ENCODE data around the gene PREPL. TPM values are rescaled to one million over a fixed set of nuclear protein-coding genes. Genes with fewer than 3 reads are reported as not detected.

PREPL gene
- total and polyA plus RNA-seq, 7 donors = 18.4 to 66.2 (median 46.0) TPM

GRCh38 chr2:44324971-44325426 lies 36.3 kb downstream of the PREPL start:
- DNase-seq = no peak
- Histone ChIP-seq H3K36me3 (ENCODE audit: insufficient read depth in 1 of 2, low read depth in 1 of 2) (peaks cover 11 to 91% of the 10 kb centered on the region in 2 donors), H3K4me1 (peaks cover 15% of the 10 kb centered on the region), H3K27me3 (ENCODE audit: insufficient read depth in 3 of 3, low read length in 2 of 3) (no peaks in the 10 kb centered on the region), H3K27ac (no peak overlapping the region), H3K4me3 (no peak overlapping the region), H3K9me3 (no peaks in the 10 kb centered on the region)
- 31 to 61% (median 43%) methylated on average over 1 of the region's 1 CpG for WGBS, 3 donors
- ATAC-seq = peak in 3 of 4 donors; percentile 36 to 40 (median 40)
- intact Hi-C loops (cut with DNase I) = no loop called here
- TF ChIP-seq, protein P1, sequence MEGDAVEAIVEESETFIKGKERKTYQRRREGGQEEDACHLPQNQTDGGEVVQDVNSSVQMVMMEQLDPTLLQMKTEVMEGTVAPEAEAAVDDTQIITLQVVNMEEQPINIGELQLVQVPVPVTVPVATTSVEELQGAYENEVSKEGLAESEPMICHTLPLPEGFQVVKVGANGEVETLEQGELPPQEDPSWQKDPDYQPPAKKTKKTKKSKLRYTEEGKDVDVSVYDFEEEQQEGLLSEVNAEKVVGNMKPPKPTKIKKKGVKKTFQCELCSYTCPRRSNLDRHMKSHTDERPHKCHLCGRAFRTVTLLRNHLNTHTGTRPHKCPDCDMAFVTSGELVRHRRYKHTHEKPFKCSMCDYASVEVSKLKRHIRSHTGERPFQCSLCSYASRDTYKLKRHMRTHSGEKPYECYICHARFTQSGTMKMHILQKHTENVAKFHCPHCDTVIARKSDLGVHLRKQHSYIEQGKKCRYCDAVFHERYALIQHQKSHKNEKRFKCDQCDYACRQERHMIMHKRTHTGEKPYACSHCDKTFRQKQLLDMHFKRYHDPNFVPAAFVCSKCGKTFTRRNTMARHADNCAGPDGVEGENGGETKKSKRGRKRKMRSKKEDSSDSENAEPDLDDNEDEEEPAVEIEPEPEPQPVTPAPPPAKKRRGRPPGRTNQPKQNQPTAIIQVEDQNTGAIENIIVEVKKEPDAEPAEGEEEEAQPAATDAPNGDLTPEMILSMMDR (IDR thresholded peaks at IDR 0.05) = no peak

GRCh38 chr2:44321360-44321759 lies 39.9 kb downstream of the PREPL start:
- H3K27me3 ChIP-seq (ENCODE audit: insufficient read depth in 3 of 3, low read length in 2 of 3) = no peaks in the 10 kb centered on the region
- H3K4me1 ChIP-seq = peaks cover 11% of the 10 kb centered on the region
- TF ChIP-seq, protein P1 (IDR thresholded peaks at IDR 0.05) = no peak
- no peak for DNase-seq
- no peak for ATAC-seq
- no peak overlapping the region for H3K4me3 ChIP-seq
- no peak overlapping the region for H3K27ac ChIP-seq
- no peaks in the 10 kb centered on the region for H3K9me3 ChIP-seq
- WGBS, 3 donors = 88 to 94% (median 91%) methylated on average over 5 of the region's 5 CpGs
- intact Hi-C loops (cut with DNase I) = no loop called here
- peaks cover 7 to 90% of the 10 kb centered on the region in 2 donors for H3K36me3 ChIP-seq (ENCODE audit: insufficient read depth in 1 of 2, low read depth in 1 of 2)

DNA sequence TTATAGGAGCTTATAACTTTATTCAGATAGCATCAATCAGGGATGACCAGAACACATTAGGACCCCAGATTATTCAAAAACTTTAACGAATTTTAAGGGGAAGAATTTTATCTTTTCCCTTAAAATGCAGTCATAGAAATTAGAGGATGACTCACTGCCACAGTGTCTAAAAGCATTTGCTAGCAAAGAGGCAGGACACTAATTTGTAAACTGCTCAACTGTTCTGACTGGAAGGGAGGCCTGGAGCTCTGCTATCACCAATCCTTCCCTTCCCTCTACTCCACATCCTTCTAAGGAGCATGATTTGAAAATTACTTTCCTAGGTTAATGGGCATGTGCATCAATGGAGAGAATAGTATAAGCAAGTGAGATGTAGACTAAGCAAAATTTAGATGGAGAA lies 40.5 kb downstream of the PREPL start:
- Histone ChIP-seq H3K36me3 (ENCODE audit: insufficient read depth in 1 of 2, low read depth in 1 of 2) (peaks cover 7 to 93% of the 10 kb centered on the region in 2 donors), H3K4me3 (no peak overlapping the region), H3K9me3 (no peaks in the 10 kb centered on the region), H3K4me1 (peaks cover 8% of the 10 kb centered on the region), H3K27me3 (ENCODE audit: insufficient read depth in 3 of 3, low read length in 2 of 3) (no peaks in the 10 kb centered on the region), H3K27ac (no peak overlapping the region)
- intact Hi-C loops (cut with DNase I) = no loop called here
- TF ChIP-seq, protein P1 (IDR thresholded peaks at IDR 0.05) = no peak
- no peak for DNase-seq
- no peak for ATAC-seq
- WGBS, 3 donors = 88 to 97% (median 88%) methylated on average over 1 of the region's 1 CpG

- TF ChIP-seq, protein P1 (IDR thresholded peaks at IDR 0.05) = no peak
- H3K27me3 ChIP-seq (ENCODE audit: insufficient read depth in 3 of 3, low read length in 2 of 3) = no peaks in the 10 kb centered on the region
These were observed 45.3 kb downstream of the PREPL start for GRCh38 chr2:44315945-44316344.

DNA sequence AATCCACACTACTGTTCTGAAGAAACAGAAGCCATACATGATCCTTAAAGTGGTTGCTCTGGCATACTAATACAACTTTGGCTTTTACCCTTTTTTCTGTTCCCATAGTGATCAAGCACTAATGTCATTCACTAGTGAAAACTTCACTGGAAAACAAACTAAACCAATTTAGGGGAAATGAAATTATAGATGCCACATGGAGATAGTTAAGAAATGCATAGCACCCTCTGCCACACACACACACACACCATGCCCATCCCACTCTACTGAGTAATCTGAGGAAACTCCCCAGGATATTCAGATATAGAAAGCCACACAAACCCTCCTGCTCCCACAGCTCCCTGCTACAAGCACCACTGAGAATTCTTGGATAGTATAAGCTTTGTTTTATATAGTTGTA lies 46.9 kb downstream of the PREPL start:
- Histone ChIP-seq H3K4me1 (no peaks in the 10 kb centered on the region), H3K36me3 (ENCODE audit: insufficient read depth in 1 of 2, low read depth in 1 of 2) (peaks cover 0 to 82% of the 10 kb centered on the region in 2 donors), H3K27me3 (ENCODE audit: insufficient read depth in 3 of 3, low read length in 2 of 3) (no peaks in the 10 kb centered on the region), H3K27ac (no peak overlapping the region), H3K9me3 (peaks cover 24% of the 10 kb centered on the region), H3K4me3 (no peak overlapping the region)
- DNase-seq = no peak
- intact Hi-C loops (cut with DNase I) = no loop called here
- TF ChIP-seq, protein P1 (IDR thresholded peaks at IDR 0.05) = no peak
- no peak for ATAC-seq

More at GRCh38 chr2:44315945-44316344, 45.3 kb downstream of the PREPL start:
- Histone ChIP-seq H3K4me1 (no peaks in the 10 kb centered on the region), H3K36me3 (ENCODE audit: insufficient read depth in 1 of 2, low read depth in 1 of 2) (peaks cover 5 to 98% of the 10 kb centered on the region in 2 donors), H3K27ac (no peak overlapping the region), H3K9me3 (peaks cover 16% of the 10 kb centered on the region), H3K4me3 (no peak overlapping the region)
- no peak for ATAC-seq
- intact Hi-C loops (cut with DNase I) = no loop called here
- no peak for DNase-seq

Measured in psoas muscle (tissue), 8 donors.